HEK293 (cell line): Measurements from ENCODE around the gene SEC24C.

Source experiments
- CTCF ChIA-PET: fragments of 350-600 bp; formaldehyde crosslinking; extraction: SDS; loops from one replicate; lab custom pipeline; 2021; ENCODE audit warnings: antibody characterized with exemption; lab: Yijun Ruan, JAX
- POLR2A ChIA-PET: fragments of 300-600 bp; formaldehyde crosslinking; extraction: SDS; loops from one replicate; lab custom pipeline; 2020; ENCODE audit warnings: antibody characterized with exemption, inconsistent platforms; lab: Yijun Ruan, JAX
- H3K27ac ChIP-seq: fragments of 200-500 bp; sonication (Bioruptor generic); 2 replicates; pipeline ENCODE4 v1.5.1; 2014; ENCODE audit warnings: low read depth, low read length, control low read depth, inconsistent platforms; ENCODE audit errors: extremely low read depth
- H3K36me3 ChIP-seq, 2 experiments: fragments of 200-500 bp in 1 of 2; sonication (Bioruptor generic) in 1 of 2; 1 replicate in 1 of 2; 2 replicates in 1 of 2; pipeline ENCODE4 v1.5.1; 2014 to 2017; ENCODE audit warnings: inconsistent platforms in 2 of 2, low read length in 2 of 2; ENCODE audit not compliant: control insufficient read depth in 2 of 2, insufficient read depth in 1 of 2
- H3K4me1 ChIP-seq: fragments of 200-500 bp; sonication (Bioruptor generic); 2 replicates; pipeline ENCODE4 v1.5.1; 2014; ENCODE audit warnings: mild to moderate bottlenecking, low read length, inconsistent platforms; ENCODE audit not compliant: control insufficient read depth, insufficient read depth
- H3K4me3 ChIP-seq: 2 replicates; pipeline ENCODE4 v1.5.1; 2011; ENCODE audit warnings: low read depth, mild to moderate bottlenecking, control low read depth, low read length, moderate library complexity
- H3K9me3 ChIP-seq: fragments of 200-500 bp; sonication (Bioruptor generic); 2 replicates; pipeline ENCODE4 v1.5.1; 2014; ENCODE audit warnings: low read depth, low read length, inconsistent platforms; ENCODE audit not compliant: control insufficient read depth, insufficient read depth
- BCL11B ChIP-seq: fragments of 450-650 bp; formaldehyde crosslinking; IDR thresholded peaks from 2 replicates; pipeline ENCODE4 v1.5.1; 2016; ENCODE audit warnings: low read depth, missing biosample characterization, missing genetic modification characterization
- FEZF1 ChIP-seq: fragments of 450-650 bp; formaldehyde crosslinking; IDR thresholded peaks from 2 replicates; pipeline ENCODE4 v1.5.1; 2016; ENCODE audit warnings: missing biosample characterization, missing genetic modification characterization
- HOXD13 ChIP-seq: sonication (generic); formaldehyde crosslinking; IDR thresholded peaks from 2 replicates; pipeline ENCODE4 v1.8.0; 2022; ENCODE audit warnings: missing genetic modification reagents, borderline replicate concordance
- KLF7 ChIP-seq: fragments of 450-650 bp; formaldehyde crosslinking; IDR thresholded peaks from 2 replicates; pipeline ENCODE4 v1.5.1; 2016; ENCODE audit warnings: missing biosample characterization, missing genetic modification characterization, borderline replicate concordance
- MEIS1 ChIP-seq: sonication (generic); formaldehyde crosslinking; IDR thresholded peaks from 2 replicates; pipeline ENCODE4 v1.8.1; 2022; ENCODE audit warnings: missing genetic modification reagents, mild to moderate bottlenecking, borderline replicate concordance
- TRIM28 ChIP-seq: IDR thresholded peaks from 2 replicates; pipeline ENCODE4 v1.6.1; 2011; ENCODE audit warnings: low read length, control low read depth, borderline replicate concordance
- YY2 ChIP-seq: fragments of 450-650 bp; formaldehyde crosslinking; IDR thresholded peaks from 2 replicates; pipeline ENCODE4 v1.5.1; 2016; ENCODE audit warnings: missing biosample characterization, missing genetic modification characterization
- ZNF10 ChIP-seq: fragments of 450-650 bp; formaldehyde crosslinking; IDR thresholded peaks from 2 replicates; pipeline ENCODE4 v1.5.1; 2017; ENCODE audit warnings: missing biosample characterization, missing genetic modification characterization
- ZNF138 ChIP-seq: fragments of 450-650 bp; formaldehyde crosslinking; IDR thresholded peaks from 2 replicates; pipeline ENCODE4 v1.5.1; 2016; ENCODE audit warnings: missing biosample characterization, missing genetic modification characterization, borderline replicate concordance
- ZNF266 ChIP-seq: fragments of 450-650 bp; formaldehyde crosslinking; IDR thresholded peaks from 2 replicates; pipeline ENCODE4 v1.5.1; 2016; ENCODE audit warnings: missing biosample characterization, missing genetic modification characterization, low read depth
- ZNF292 ChIP-seq: fragments of 450-650 bp; formaldehyde crosslinking; IDR thresholded peaks from 2 replicates; pipeline ENCODE4 v1.5.1; 2016; ENCODE audit warnings: low read depth, missing biosample characterization, missing genetic modification characterization, borderline replicate concordance
- ZNF311 ChIP-seq: fragments of 450-650 bp; formaldehyde crosslinking; IDR thresholded peaks from 2 replicates; pipeline ENCODE4 v1.5.1; 2017; ENCODE audit warnings: missing biosample characterization, missing genetic modification characterization, borderline replicate concordance
- ZNF335 ChIP-seq: fragments of 450-650 bp; formaldehyde crosslinking; conservative IDR thresholded peaks from 2 replicates; pipeline ENCODE4 v1.5.1; 2016; ENCODE audit warnings: missing biosample characterization, missing genetic modification characterization
- ZNF341 ChIP-seq: fragments of 450-650 bp; formaldehyde crosslinking; IDR thresholded peaks from 2 replicates; pipeline ENCODE4; 2016; ENCODE audit warnings: low read depth, missing biosample characterization, missing genetic modification characterization
- ZNF48 ChIP-seq: fragments of 450-650 bp; formaldehyde crosslinking; IDR thresholded peaks from 2 replicates; pipeline ENCODE4 v1.5.1; 2016; ENCODE audit warnings: missing biosample characterization, missing genetic modification characterization
- ZNF501 ChIP-seq: fragments of 450-650 bp; formaldehyde crosslinking; IDR thresholded peaks from 2 replicates; pipeline ENCODE4 v1.5.1; 2016; ENCODE audit warnings: missing biosample characterization, missing genetic modification characterization
- ZNF514 ChIP-seq: fragments of 450-650 bp; formaldehyde crosslinking; IDR thresholded peaks from 2 replicates; pipeline ENCODE4 v1.5.1; 2016; ENCODE audit warnings: missing biosample characterization, missing genetic modification characterization
- ZNF521 ChIP-seq: fragments of 450-650 bp; formaldehyde crosslinking; IDR thresholded peaks from 2 replicates; pipeline ENCODE4 v1.5.1; 2017; ENCODE audit warnings: missing biosample characterization, mild to moderate bottlenecking, missing genetic modification characterization
- ZNF558 ChIP-seq: fragments of 450-650 bp; formaldehyde crosslinking; IDR thresholded peaks from 2 replicates; pipeline ENCODE4 v1.5.1; 2016; ENCODE audit warnings: missing biosample characterization, missing genetic modification characterization
- ZNF571 ChIP-seq: fragments of 450-650 bp; formaldehyde crosslinking; IDR thresholded peaks from 2 replicates; pipeline ENCODE4 v1.5.0; 2017; ENCODE audit warnings: missing biosample characterization, missing genetic modification characterization
- ZNF596 ChIP-seq: fragments of 450-650 bp; IDR thresholded peaks from 2 replicates; pipeline ENCODE4 v1.5.0; 2018; ENCODE audit warnings: missing biosample characterization, mild to moderate bottlenecking, missing genetic modification characterization, moderate library complexity
- ZNF621 ChIP-seq: fragments of 450-650 bp; formaldehyde crosslinking; IDR thresholded peaks from 2 replicates; pipeline ENCODE4 v1.5.1; 2017; ENCODE audit warnings: missing biosample characterization, missing genetic modification characterization
- ZNF768 ChIP-seq: fragments of 450-650 bp; formaldehyde crosslinking; IDR thresholded peaks from 2 replicates; pipeline ENCODE4 v1.5.1; 2018; ENCODE audit warnings: missing biosample characterization, mild to moderate bottlenecking, missing genetic modification characterization
- ZNF792 ChIP-seq: fragments of 450-650 bp; formaldehyde crosslinking; IDR thresholded peaks from 2 replicates; pipeline ENCODE4 v1.5.1; 2016; ENCODE audit warnings: missing biosample characterization, missing genetic modification characterization
- TF ChIP-seq, protein P1 (sequence below): fragments of 450-650 bp; formaldehyde crosslinking; optimal IDR thresholded peaks from 2 replicates; pipeline ENCODE3; 2016; ENCODE audit warnings: missing biosample characterization, mild to moderate bottlenecking, missing genetic modification characterization
- TF ChIP-seq, protein P2 (sequence below): fragments of 450-650 bp; formaldehyde crosslinking; IDR thresholded peaks from 2 replicates; pipeline ENCODE4 v1.5.1; 2016; ENCODE audit warnings: missing biosample characterization, missing genetic modification characterization
- TF ChIP-seq, protein P3 (sequence below): fragments of 450-650 bp; formaldehyde crosslinking; IDR thresholded peaks from 2 replicates; pipeline ENCODE4 v1.5.1; 2016; ENCODE audit warnings: missing biosample characterization, missing genetic modification characterization

SEC24C gene

DNA sequence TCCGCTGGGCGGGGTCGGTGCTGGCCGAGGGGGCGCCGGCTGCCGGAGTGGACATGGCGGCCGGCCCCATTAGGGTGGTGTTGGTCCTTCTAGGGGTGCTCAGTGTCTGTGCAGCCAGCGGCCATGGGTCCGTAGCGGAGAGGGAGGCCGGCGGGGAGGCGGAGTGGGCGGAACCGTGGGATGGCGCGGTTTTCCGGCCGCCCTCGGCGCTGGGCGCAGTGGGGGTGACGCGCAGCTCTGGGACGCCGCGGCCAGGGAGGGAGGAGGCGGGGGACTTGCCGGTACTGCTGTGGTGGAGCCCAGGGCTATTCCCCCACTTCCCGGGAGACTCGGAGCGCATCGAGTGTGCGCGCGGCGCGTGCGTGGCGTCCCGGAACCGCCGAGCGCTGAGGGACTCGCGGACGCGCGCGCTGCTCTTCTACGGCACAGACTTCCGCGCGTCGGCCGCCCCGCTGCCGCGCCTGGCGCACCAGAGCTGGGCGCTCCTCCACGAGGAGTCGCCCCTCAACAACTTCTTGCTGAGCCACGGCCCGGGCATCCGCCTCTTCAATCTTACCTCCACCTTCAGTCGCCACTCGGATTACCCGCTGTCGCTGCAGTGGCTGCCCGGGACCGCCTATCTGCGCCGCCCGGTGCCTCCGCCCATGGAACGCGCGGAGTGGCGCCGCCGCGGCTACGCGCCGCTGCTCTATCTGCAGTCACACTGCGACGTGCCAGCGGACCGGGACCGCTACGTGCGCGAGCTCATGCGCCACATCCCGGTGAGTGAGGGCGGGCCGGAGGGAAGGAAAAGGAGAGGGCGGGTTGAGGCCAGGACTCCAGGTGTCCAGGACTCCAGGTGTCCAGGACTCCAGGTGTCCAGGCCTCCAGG is 28.3 kb downstream of the SEC24C start (continued):
- TF ChIP-seq ZNF266 (tag by site-specific recombination) (no peak), ZNF621 (tag by site-specific recombination) (no peak), FEZF1 (tag by site-specific recombination) (no peak), KLF7 (no peak; the same call in none of the 2 replicates), YY2 (tag by site-specific recombination) (peak; percentile 69), ZNF596 (tag by site-specific recombination) (no peak), ZNF571 (tag by site-specific recombination) (no peak), ZNF311 (tag by site-specific recombination) (no peak), TRIM28 (no peak)
- TF ChIP-seq, protein P1, sequence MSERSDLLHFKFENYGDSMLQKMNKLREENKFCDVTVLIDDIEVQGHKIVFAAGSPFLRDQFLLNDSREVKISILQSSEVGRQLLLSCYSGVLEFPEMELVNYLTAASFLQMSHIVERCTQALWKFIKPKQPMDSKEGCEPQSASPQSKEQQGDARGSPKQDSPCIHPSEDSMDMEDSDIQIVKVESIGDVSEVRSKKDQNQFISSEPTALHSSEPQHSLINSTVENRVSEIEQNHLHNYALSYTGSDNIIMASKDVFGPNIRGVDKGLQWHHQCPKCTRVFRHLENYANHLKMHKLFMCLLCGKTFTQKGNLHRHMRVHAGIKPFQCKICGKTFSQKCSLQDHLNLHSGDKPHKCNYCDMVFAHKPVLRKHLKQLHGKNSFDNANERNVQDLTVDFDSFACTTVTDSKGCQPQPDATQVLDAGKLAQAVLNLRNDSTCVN (tag by site-specific recombination): peak; percentile 100
- TF ChIP-seq, protein P2, sequence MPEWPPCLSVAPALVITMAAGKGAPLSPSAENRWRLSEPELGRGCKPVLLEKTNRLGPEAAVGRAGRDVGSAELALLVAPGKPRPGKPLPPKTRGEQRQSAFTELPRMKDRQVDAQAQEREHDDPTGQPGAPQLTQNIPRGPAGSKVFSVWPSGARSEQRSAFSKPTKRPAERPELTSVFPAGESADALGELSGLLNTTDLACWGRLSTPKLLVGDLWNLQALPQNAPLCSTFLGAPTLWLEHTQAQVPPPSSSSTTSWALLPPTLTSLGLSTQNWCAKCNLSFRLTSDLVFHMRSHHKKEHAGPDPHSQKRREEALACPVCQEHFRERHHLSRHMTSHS (tag by site-specific recombination): no peak; the same call in 1 of the 2 replicates

DNA sequence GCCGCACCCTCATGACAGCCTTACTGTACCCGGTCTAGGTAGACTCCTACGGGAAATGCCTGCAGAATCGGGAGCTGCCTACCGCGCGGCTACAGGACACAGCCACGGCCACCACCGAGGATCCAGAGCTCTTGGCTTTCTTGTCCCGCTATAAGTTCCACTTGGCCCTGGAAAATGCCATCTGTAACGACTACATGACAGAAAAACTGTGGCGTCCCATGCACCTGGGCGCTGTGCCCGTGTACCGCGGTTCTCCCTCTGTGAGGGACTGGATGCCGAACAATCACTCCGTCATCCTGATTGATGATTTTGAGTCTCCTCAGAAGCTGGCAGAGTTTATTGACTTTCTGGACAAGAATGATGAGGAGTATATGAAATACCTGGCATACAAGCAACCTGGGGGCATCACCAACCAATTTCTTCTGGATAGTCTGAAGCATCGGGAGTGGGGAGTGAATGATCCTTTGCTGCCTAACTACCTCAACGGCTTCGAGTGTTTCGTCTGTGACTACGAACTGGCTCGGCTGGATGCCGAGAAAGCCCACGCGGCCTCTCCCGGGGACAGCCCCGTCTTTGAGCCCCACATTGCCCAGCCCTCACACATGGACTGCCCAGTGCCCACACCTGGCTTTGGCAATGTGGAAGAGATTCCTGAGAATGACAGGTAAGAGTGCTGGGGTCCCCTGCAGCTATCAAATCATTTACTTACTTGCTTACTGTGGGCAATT is 29.1 kb downstream of the SEC24C start:
- TF ChIP-seq ZNF768: no peak
- TF ChIP-seq ZNF335 (tag by site-specific recombination): peak; percentile 9
- peak; percentile 82 for TF ChIP-seq ZNF341 (tag by site-specific recombination)
- POLR2A ChIA-PET: interaction anchor here (0.8 to 4.1 kb wide), 5 partner anchors 9 to 44 kb away, joined by 4 to 60 read pairs (median 18); partner anchors contain the start of genes CHCHD1, SEC24C and ZSWIM8
- H3K36me3 ChIP-seq: peaks cover 26 to 72% of the 10 kb centered on the region in 2 experiments; a peak in 2 of 3 replicates
- no peaks in the 10 kb centered on the region for H3K9me3 ChIP-seq
- CTCF ChIA-PET: interaction anchor here (0.5 to 1.9 kb wide), 7 partner anchors 10 to 270 kb away, joined by 3 to 9 read pairs (median 3); no protein-coding TSS in a partner anchor
- H3K27ac ChIP-seq: peak overlapping the region; percentile 75
- H3K4me3 ChIP-seq: peak overlapping the region; percentile 75
- peaks cover 4% of the 10 kb centered on the region; the same call in 1 of the 2 replicates for H3K4me1 ChIP-seq

DNA sequence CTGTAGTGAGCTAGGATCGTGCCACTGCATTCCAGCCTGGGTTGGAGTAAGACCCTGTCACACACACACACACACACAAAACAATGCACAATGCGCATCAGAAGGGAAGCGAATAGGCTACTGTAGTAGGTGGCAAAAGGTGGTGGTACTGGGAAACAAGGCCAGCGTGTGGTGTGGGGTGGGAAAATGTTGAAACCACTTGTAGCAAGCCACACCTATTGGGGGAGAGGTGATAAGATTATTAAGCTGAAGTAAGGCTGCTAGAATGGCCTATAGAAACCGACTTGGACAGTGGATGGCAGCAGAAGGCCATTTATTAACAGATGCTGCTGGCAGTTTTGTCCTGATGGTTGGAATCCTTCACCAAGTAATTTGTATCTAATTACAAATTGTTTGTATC is 30.5 kb downstream of the SEC24C start:
- H3K36me3 ChIP-seq: peaks cover 36 to 71% of the 10 kb centered on the region in 2 experiments
- ChIA-PET CTCF (interaction anchor here (0.6 to 1.9 kb wide), 3 partner anchors 77 to 165 kb away, joined by 3 to 9 read pairs (median 3); no protein-coding TSS in a partner anchor), POLR2A (interaction anchor here (0.7 to 1.0 kb wide), 2 partner anchors 8 to 45 kb away, joined by 3 to 4 read pairs; no protein-coding TSS in a partner anchor)
- no peaks in the 10 kb centered on the region for H3K9me3 ChIP-seq
- peak overlapping the region; percentile 18; the same call in 1 of the 2 replicates for H3K4me3 ChIP-seq
- H3K4me1 ChIP-seq: peaks cover 4% of the 10 kb centered on the region; the same call in 1 of the 2 replicates
- H3K27ac ChIP-seq: no peak overlapping the region
- no peak for TF ChIP-seq ZNF792
- TF ChIP-seq ZNF514 (tag by site-specific recombination): no peak
- no peak for TF ChIP-seq HOXD13
- TF ChIP-seq ZNF10: peak; percentile 79; the same call in 1 of the 2 replicates
- TF ChIP-seq ZNF292 (tag by site-specific recombination): no peak
- no peak for TF ChIP-seq BCL11B (tag by site-specific recombination)
- TF ChIP-seq, protein P3, sequence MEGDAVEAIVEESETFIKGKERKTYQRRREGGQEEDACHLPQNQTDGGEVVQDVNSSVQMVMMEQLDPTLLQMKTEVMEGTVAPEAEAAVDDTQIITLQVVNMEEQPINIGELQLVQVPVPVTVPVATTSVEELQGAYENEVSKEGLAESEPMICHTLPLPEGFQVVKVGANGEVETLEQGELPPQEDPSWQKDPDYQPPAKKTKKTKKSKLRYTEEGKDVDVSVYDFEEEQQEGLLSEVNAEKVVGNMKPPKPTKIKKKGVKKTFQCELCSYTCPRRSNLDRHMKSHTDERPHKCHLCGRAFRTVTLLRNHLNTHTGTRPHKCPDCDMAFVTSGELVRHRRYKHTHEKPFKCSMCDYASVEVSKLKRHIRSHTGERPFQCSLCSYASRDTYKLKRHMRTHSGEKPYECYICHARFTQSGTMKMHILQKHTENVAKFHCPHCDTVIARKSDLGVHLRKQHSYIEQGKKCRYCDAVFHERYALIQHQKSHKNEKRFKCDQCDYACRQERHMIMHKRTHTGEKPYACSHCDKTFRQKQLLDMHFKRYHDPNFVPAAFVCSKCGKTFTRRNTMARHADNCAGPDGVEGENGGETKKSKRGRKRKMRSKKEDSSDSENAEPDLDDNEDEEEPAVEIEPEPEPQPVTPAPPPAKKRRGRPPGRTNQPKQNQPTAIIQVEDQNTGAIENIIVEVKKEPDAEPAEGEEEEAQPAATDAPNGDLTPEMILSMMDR: peak; percentile 32; the same call in 1 of the 2 replicates
- no peak for TF ChIP-seq ZNF501 (tag by site-specific recombination)
- no peak for TF ChIP-seq ZNF558 (tag by site-specific recombination)
- TF ChIP-seq MEIS1: no peak
- no peak for TF ChIP-seq ZNF138
- no peak for TF ChIP-seq ZNF48
- no peak for TF ChIP-seq ZNF521 (tag by site-specific recombination)
